Endodermal cell (in vitro differentiated cells): Measurements from ENCODE around the gene AFF3. TPM values are rescaled to one million over a fixed set of nuclear protein-coding genes. Genes with fewer than 3 reads are reported as not detected.

ENCODE experiments used
- DNase-seq: peaks from one replicate; pipeline ENCODE4 v3.0.0-alpha.2; 2017
- H3K27ac ChIP-seq: 2 replicates; pipeline ENCODE4 v1.5.1; 2013; ENCODE audit warnings: mild to moderate bottlenecking, low read depth, low read length, moderate library complexity
- H3K27me3 ChIP-seq: 2 replicates; pipeline ENCODE4 v1.6.1; 2013; ENCODE audit warnings: mild to moderate bottlenecking, low read length, moderate library complexity; ENCODE audit not compliant: insufficient read depth, control insufficient read depth, poor library complexity, severe bottlenecking
- H3K36me3 ChIP-seq: 2 replicates; pipeline ENCODE4 v1.7.0; 2013; ENCODE audit warnings: mild to moderate bottlenecking, low read length, moderate library complexity; ENCODE audit not compliant: control insufficient read depth, insufficient read depth
- H3K4me1 ChIP-seq: one replicate; pipeline ENCODE4 v1.7.0; 2013; ENCODE audit warnings: low read length; ENCODE audit not compliant: control insufficient read depth, insufficient read depth
- H3K4me3 ChIP-seq: 2 replicates; pipeline ENCODE4 v1.5.1; 2013; ENCODE audit warnings: mild to moderate bottlenecking, low read length, moderate library complexity
- H3K9ac ChIP-seq: 2 replicates; pipeline ENCODE4 v1.6.1; 2013; ENCODE audit warnings: mild to moderate bottlenecking, low read length, moderate library complexity; ENCODE audit not compliant: poor library complexity, severe bottlenecking; ENCODE audit errors: extremely low read depth
- H3K9me3 ChIP-seq: 2 replicates; pipeline ENCODE4 v1.6.1; 2013; ENCODE audit warnings: mild to moderate bottlenecking, low read length, moderate library complexity; ENCODE audit not compliant: control insufficient read depth
- H3K27ac Mint-ChIP-seq: 2 replicates; pipeline ENCODE4 v1.8.0; 2020; ENCODE audit warnings: mixed read lengths
- H3K27me3 Mint-ChIP-seq: 2 replicates; pipeline ENCODE4 v1.8.0; 2021; ENCODE audit warnings: mild to moderate bottlenecking, mixed read lengths; ENCODE audit not compliant: insufficient read depth
- H3K36me3 Mint-ChIP-seq: 2 replicates; pipeline ENCODE4 v1.8.0; 2020; ENCODE audit warnings: low read depth, mixed read lengths
- H3K4me1 Mint-ChIP-seq: 2 replicates; pipeline ENCODE4 v1.8.0; 2020; ENCODE audit warnings: mixed read lengths
- H3K4me3 Mint-ChIP-seq: 2 replicates; pipeline ENCODE4 v1.8.0; 2020; ENCODE audit warnings: mild to moderate bottlenecking, moderate library complexity, mixed read lengths
- H3K9me3 Mint-ChIP-seq: 2 replicates; pipeline ENCODE4 v1.8.0; 2020; ENCODE audit warnings: mild to moderate bottlenecking, mixed read lengths
- CTCF ChIP-seq: fragments of 200-600 bp; sonication (generic); conservative IDR thresholded peaks from 2 replicates; pipeline ENCODE4 v1.5.0; 2021; ENCODE audit warnings: antibody characterized with exemption, mild to moderate bottlenecking
- whole genome bisulfite sequencing, 2 experiments: methylation state at CpG; one replicate each; pipeline versions ENCODE4 v1.1.5 to v1.1.7; 2013; ENCODE audit warnings: missing lambda C conversion rate in 2 of 2, mixed read lengths in 1 of 2; ENCODE audit not compliant: insufficient coverage in 1 of 2, insufficient read length in 1 of 2; 5-methylcytosine and 5-hydroxymethylcytosine counted together
- total RNA-seq, 2 donors: library from RNA; stranded (reverse); fragmentation: NEBNext Ultra II Directional in 1 of 2; extraction: Animal tissue kit (Norgen Biotek cat#: 25700) in 1 of 2; gene quantifications; 2 replicates in 1 of 2; 3 replicates in 1 of 2; pipeline ENCODE4 v1.2.1, GENCODE V29; 2021

The AFF3 gene
- total RNA-seq, 2 donors from 2014 or later: 0.62 to 0.73 TPM

GRCh38 chr2:100054426-100054825 is 88.0 kb downstream of the AFF3 start:
- Histone ChIP-seq H3K4me3 (no peak overlapping the region), H3K9ac (no peak overlapping the region), H3K36me3 (no peaks in the 10 kb centered on the region), H3K27me3 (peaks cover 11% of the 10 kb centered on the region), H3K9me3 (no peaks in the 10 kb centered on the region), H3K4me1 (peaks cover 3% of the 10 kb centered on the region), H3K27ac (no peak overlapping the region)
- no peak for TF ChIP-seq CTCF
- peaks cover 5% of the 10 kb centered on the region for H3K4me1 Mint-ChIP-seq
- no peak overlapping the region for H3K27ac Mint-ChIP-seq
- WGBS, 2 experiments: 86 to 92% methylated on average over 2 of the region's 2 CpGs
- no peak for DNase-seq
- H3K27me3 Mint-ChIP-seq: peaks cover 9% of the 10 kb centered on the region
- no peak overlapping the region for H3K4me3 Mint-ChIP-seq
- H3K9me3 Mint-ChIP-seq: no peaks in the 10 kb centered on the region
- no peaks in the 10 kb centered on the region for H3K36me3 Mint-ChIP-seq

- peaks cover 10% of the 10 kb centered on the region for H3K27me3 Mint-ChIP-seq
- Histone ChIP-seq H3K9me3 (no peaks in the 10 kb centered on the region), H3K9ac (no peak overlapping the region), H3K4me1 (peaks cover 3% of the 10 kb centered on the region), H3K27me3 (peaks cover 11% of the 10 kb centered on the region), H3K4me3 (no peak overlapping the region), H3K27ac (no peak overlapping the region), H3K36me3 (no peaks in the 10 kb centered on the region)
- no peak for DNase-seq
- TF ChIP-seq CTCF: no peak
- H3K27ac Mint-ChIP-seq: no peak overlapping the region
- WGBS, 2 experiments: 89 to 98% methylated on average over 4 to 5 of the region's 5 CpGs
- H3K4me3 Mint-ChIP-seq: no peak overlapping the region
- H3K36me3 Mint-ChIP-seq: no peaks in the 10 kb centered on the region
- H3K9me3 Mint-ChIP-seq: no peaks in the 10 kb centered on the region
- peaks cover 5% of the 10 kb centered on the region for H3K4me1 Mint-ChIP-seq
Observed at GRCh38 chr2:100053087-100053885, 89.1 kb downstream of the AFF3 start.

- Histone ChIP-seq H3K9ac (no peak overlapping the region), H3K9me3 (no peaks in the 10 kb centered on the region), H3K36me3 (no peaks in the 10 kb centered on the region), H3K4me3 (no peak overlapping the region), H3K4me1 (peaks cover 3% of the 10 kb centered on the region), H3K27me3 (peaks cover 11% of the 10 kb centered on the region), H3K27ac (no peak overlapping the region)
- Mint-ChIP-seq H3K9me3 (no peaks in the 10 kb centered on the region), H3K4me3 (no peak overlapping the region), H3K4me1 (peaks cover 5% of the 10 kb centered on the region), H3K27me3 (peaks cover 10% of the 10 kb centered on the region), H3K27ac (no peak overlapping the region), H3K36me3 (no peaks in the 10 kb centered on the region)
- TF ChIP-seq CTCF: no peak
- DNase-seq: no peak
- 94% methylated on average over 4 of the region's 4 CpGs; no CpG with 5 or more reads in 1 of the 2 experiments for WGBS, 2 experiments
Observed at GRCh38 chr2:100052650-100053049, 89.7 kb downstream of the AFF3 start.
